H1 (cell line): ENCODE results near the gene NRBF2. TPM values are rescaled to one million over a fixed set of nuclear protein-coding genes. Genes with fewer than 3 reads are reported as not detected.
A peak's percentile ranks its signal among the peaks of the same experiment; 100 is the strongest.

ENCODE experiments used
- BACH1 ChIP-seq: IDR thresholded peaks from 2 replicates; pipeline ENCODE4 v1.6.1; 2012; ENCODE audit warnings: low read length, improper control_type of control experiment
- BRCA1 ChIP-seq: IDR thresholded peaks from 2 replicates; pipeline ENCODE4 v1.6.1; 2012; ENCODE audit warnings: low read depth, low read length, improper control_type of control experiment
- CREB1 ChIP-seq: IDR thresholded peaks from 2 replicates; pipeline ENCODE4 v1.6.1; 2012; ENCODE audit warnings: inconsistent platforms
- EP300 ChIP-seq, 2 experiments: IDR thresholded peaks; 1 replicate in 1 of 2; 2 replicates in 1 of 2; pipeline ENCODE4 v1.6.1; 2011 to 2012; ENCODE audit warnings: low read depth in 2 of 2, low read length in 2 of 2, mild to moderate bottlenecking in 2 of 2, borderline replicate concordance in 1 of 2, inconsistent platforms in 1 of 2, moderate library complexity in 1 of 2
- EZH2 ChIP-seq: fragments of 200-600 bp; sonication (generic); IDR thresholded peaks from 2 replicates; pipeline ENCODE4 v1.7.1; 2012; ENCODE audit warnings: low read depth, mild to moderate bottlenecking, moderate library complexity, low read length, inconsistent platforms; ENCODE audit not compliant: severe bottlenecking
- NRF1 ChIP-seq: IDR thresholded peaks from 2 replicates; pipeline ENCODE4 v1.6.1; 2011; ENCODE audit warnings: mild to moderate bottlenecking, low read depth, low read length, improper control_type of control experiment
- RXRA ChIP-seq: IDR thresholded peaks from 2 replicates; pipeline ENCODE4 v1.6.1; 2011; ENCODE audit warnings: low read depth, mild to moderate bottlenecking, low read length, moderate library complexity; ENCODE audit not compliant: insufficient read depth
- SIN3A ChIP-seq, 2 experiments: IDR thresholded peaks in 1 of 2; conservative IDR thresholded peaks in 1 of 2; 2 replicates each; pipeline ENCODE4 v1.6.1; 2011 to 2012; ENCODE audit warnings: low read length in 2 of 2, improper control_type of control experiment in 1 of 2, low read depth in 1 of 2, mild to moderate bottlenecking in 1 of 2
- TBP ChIP-seq: IDR thresholded peaks from 2 replicates; pipeline ENCODE4 v1.6.1; 2011; ENCODE audit warnings: low read depth, low read length, improper control_type of control experiment
- USF2 ChIP-seq: IDR thresholded peaks from 2 replicates; pipeline ENCODE4 v1.6.1; 2011; ENCODE audit warnings: low read length, improper control_type of control experiment
- YY1 ChIP-seq: IDR thresholded peaks from 2 replicates; pipeline ENCODE4 v1.6.1; 2011; ENCODE audit warnings: low read depth, mild to moderate bottlenecking, low read length
- polyA plus RNA-seq, 7 experiments: library from polyadenylated mRNA; depleted of rRNA in 3 of 7; stranded (reverse) in 5 of 7; unstranded in 2 of 7; fragments of >200 nt in 5 of 7; fragments of 200-250 nt in 2 of 7; gene quantifications; 1 replicate in 5 of 7; 2 replicates in 1 of 7; 4 replicates in 1 of 7; pipeline versions ENCODE4 v1.2.1 to v1.2.3, GENCODE V29; 2011 to 2013; ENCODE audit warnings: missing spikeins in 2 of 7, mixed read lengths in 2 of 7
- total RNA-seq: library from RNA; stranded (reverse); fragmentation: NEBNext Ultra II Directional; extraction: Animal tissue kit (Norgen Biotek cat#: 25700); gene quantifications from 2 replicates; pipeline ENCODE4 v1.2.1, GENCODE V29; 2021
- TF ChIP-seq, protein P1 (sequence below), 3 experiments: IDR thresholded peaks; 1 replicate in 2 of 3; 2 replicates in 1 of 3; pipeline versions ENCODE4 v1.5.1 to v1.6.1; 2011; ENCODE audit warnings: low read length in 3 of 3, mild to moderate bottlenecking in 3 of 3, inconsistent platforms in 2 of 3, low read depth in 1 of 3, moderate library complexity in 1 of 3; ENCODE audit not compliant: insufficient read depth in 1 of 3; ENCODE audit errors: control extremely low read depth in 1 of 3

The NRBF2 gene
- total and polyA plus RNA-seq, 2 of the 8 experiments (the other 6 are each of a cell fraction or from before 2014, with no cell fraction given), result 11.0 to 29.9 TPM

GRCh38 chr10:63157845-63158624, 24.9 kb downstream of the NRBF2 start (continued):
- TF ChIP-seq EP300 (IDR thresholded peaks at IDR 0.05; ENCODE audit: borderline replicate concordance in 1 of 2, low read depth in 2 of 2, low read length in 2 of 2), result no peak
- no peak for TF ChIP-seq NRF1
- TF ChIP-seq TBP, result no peak
- TF ChIP-seq, protein P1, sequence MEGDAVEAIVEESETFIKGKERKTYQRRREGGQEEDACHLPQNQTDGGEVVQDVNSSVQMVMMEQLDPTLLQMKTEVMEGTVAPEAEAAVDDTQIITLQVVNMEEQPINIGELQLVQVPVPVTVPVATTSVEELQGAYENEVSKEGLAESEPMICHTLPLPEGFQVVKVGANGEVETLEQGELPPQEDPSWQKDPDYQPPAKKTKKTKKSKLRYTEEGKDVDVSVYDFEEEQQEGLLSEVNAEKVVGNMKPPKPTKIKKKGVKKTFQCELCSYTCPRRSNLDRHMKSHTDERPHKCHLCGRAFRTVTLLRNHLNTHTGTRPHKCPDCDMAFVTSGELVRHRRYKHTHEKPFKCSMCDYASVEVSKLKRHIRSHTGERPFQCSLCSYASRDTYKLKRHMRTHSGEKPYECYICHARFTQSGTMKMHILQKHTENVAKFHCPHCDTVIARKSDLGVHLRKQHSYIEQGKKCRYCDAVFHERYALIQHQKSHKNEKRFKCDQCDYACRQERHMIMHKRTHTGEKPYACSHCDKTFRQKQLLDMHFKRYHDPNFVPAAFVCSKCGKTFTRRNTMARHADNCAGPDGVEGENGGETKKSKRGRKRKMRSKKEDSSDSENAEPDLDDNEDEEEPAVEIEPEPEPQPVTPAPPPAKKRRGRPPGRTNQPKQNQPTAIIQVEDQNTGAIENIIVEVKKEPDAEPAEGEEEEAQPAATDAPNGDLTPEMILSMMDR (IDR thresholded peaks at IDR 0.05; ENCODE audit: control extremely low read depth in 1 of 3, insufficient read depth in 1 of 3, low read depth in 1 of 3, low read length in 3 of 3), result peak in 2 of 3 experiments; percentile 76 to 82; a peak in 3 of 4 replicates
- no peak for TF ChIP-seq EZH2
- TF ChIP-seq YY1, result peak; percentile 39; the same call in 1 of the 2 replicates
- TF ChIP-seq CREB1, result no peak
- no peak for TF ChIP-seq RXRA
- TF ChIP-seq BACH1, result no peak
- no peak for TF ChIP-seq SIN3A (conservative IDR thresholded peaks at IDR 0.05 in 1 of 2, IDR thresholded peaks at IDR 0.05 in 1 of 2; ENCODE audit: low read depth in 1 of 2, low read length in 2 of 2)
- TF ChIP-seq BRCA1, result no peak
- TF ChIP-seq USF2, result no peak
